H1 (cell line): Measurements from ENCODE around the gene SHANK2. TPM values are rescaled to one million over a fixed set of nuclear protein-coding genes. Genes with fewer than 3 reads are reported as not detected.

Experiments used
- RAD21 ChIP-seq, 2 experiments: IDR thresholded peaks in 1 of 2; conservative IDR thresholded peaks in 1 of 2; 2 replicates each; pipeline ENCODE4 v1.6.1; 2011; ENCODE audit warnings: low read depth in 2 of 2, low read length in 2 of 2, improper control_type of control experiment in 1 of 2, inconsistent platforms in 1 of 2, mild to moderate bottlenecking in 1 of 2, moderate library complexity in 1 of 2
- polyA plus RNA-seq, 7 experiments: library from polyadenylated mRNA; depleted of rRNA in 3 of 7; stranded (reverse) in 5 of 7; unstranded in 2 of 7; fragments of >200 nt in 5 of 7; fragments of 200-250 nt in 2 of 7; gene quantifications; 1 replicate in 5 of 7; 2 replicates in 1 of 7; 4 replicates in 1 of 7; pipeline versions ENCODE4 v1.2.1 to v1.2.3, GENCODE V29; 2011 to 2013; ENCODE audit warnings: missing spikeins in 2 of 7, mixed read lengths in 2 of 7
- total RNA-seq: library from RNA; stranded (reverse); fragmentation: NEBNext Ultra II Directional; extraction: Animal tissue kit (Norgen Biotek cat#: 25700); gene quantifications from 2 replicates; pipeline ENCODE4 v1.2.1, GENCODE V29; 2021
- TF ChIP-seq, protein P1 (sequence below): fragments of 300-600 bp; sonication (generic); IDR thresholded peaks from 2 replicates; pipeline ENCODE4 v1.7.1; 2012; ENCODE audit warnings: low read length, moderate library complexity, mild to moderate bottlenecking, inconsistent platforms; ENCODE audit not compliant: insufficient replicate concordance
- TF ChIP-seq, protein P2 (sequence below), 3 experiments: IDR thresholded peaks; 1 replicate in 2 of 3; 2 replicates in 1 of 3; pipeline versions ENCODE4 v1.5.1 to v1.6.1; 2011; ENCODE audit warnings: low read length in 3 of 3, mild to moderate bottlenecking in 3 of 3, inconsistent platforms in 2 of 3, low read depth in 1 of 3, moderate library complexity in 1 of 3; ENCODE audit not compliant: insufficient read depth in 1 of 3; ENCODE audit errors: control extremely low read depth in 1 of 3

The SHANK2 gene
- total and polyA plus RNA-seq, 2 of the 8 experiments (the other 6 are each of a cell fraction or from before 2014, with no cell fraction given) = 10.1 to 54.2 TPM

DNA sequence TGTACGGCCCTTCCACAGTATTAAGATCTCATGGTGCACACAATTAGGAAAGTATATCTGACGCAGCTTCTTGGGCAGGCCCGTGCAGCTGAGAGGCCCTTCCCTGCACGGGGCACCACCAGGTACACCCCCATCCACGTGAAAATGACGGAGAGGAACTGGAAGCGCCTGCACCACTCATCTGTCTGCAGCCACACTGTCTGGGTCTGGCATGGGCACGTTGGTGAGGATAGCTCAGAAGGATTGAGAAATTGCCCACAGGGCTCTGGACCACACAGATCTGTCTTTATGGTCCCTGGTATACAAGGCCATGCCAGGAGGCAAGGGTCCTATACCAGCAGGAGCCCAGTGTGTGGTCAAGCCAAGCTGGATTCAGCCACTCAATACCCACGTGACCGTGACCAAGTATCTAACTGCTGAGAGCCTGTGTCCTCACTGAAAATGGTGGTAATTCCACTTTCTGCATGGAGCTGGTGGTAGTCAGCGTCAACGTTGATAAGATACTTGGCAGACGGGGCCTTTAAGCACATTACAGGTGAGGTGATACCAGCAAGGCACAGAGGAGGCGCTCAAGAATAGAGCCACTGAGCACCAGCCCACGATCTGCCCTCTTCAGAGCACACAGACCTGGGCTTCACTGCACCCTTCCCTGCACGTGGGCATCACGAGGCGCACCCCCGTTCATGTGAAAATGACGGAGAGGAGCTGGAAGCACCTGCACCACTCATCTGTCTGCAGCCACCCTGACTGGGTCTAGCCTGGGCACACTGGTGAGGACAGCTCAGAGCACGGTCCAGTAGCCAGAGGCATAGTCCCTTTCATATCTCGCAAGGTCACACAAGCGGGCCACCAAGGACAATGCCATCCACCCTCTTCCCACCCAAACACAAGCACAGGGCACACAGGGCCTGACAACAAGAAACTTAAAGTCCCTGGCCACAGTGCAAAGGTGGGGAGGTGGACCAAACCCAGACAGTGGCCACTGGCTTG lies 28.4 kb downstream of the SHANK2 start (continued):
- TF ChIP-seq, protein P1, sequence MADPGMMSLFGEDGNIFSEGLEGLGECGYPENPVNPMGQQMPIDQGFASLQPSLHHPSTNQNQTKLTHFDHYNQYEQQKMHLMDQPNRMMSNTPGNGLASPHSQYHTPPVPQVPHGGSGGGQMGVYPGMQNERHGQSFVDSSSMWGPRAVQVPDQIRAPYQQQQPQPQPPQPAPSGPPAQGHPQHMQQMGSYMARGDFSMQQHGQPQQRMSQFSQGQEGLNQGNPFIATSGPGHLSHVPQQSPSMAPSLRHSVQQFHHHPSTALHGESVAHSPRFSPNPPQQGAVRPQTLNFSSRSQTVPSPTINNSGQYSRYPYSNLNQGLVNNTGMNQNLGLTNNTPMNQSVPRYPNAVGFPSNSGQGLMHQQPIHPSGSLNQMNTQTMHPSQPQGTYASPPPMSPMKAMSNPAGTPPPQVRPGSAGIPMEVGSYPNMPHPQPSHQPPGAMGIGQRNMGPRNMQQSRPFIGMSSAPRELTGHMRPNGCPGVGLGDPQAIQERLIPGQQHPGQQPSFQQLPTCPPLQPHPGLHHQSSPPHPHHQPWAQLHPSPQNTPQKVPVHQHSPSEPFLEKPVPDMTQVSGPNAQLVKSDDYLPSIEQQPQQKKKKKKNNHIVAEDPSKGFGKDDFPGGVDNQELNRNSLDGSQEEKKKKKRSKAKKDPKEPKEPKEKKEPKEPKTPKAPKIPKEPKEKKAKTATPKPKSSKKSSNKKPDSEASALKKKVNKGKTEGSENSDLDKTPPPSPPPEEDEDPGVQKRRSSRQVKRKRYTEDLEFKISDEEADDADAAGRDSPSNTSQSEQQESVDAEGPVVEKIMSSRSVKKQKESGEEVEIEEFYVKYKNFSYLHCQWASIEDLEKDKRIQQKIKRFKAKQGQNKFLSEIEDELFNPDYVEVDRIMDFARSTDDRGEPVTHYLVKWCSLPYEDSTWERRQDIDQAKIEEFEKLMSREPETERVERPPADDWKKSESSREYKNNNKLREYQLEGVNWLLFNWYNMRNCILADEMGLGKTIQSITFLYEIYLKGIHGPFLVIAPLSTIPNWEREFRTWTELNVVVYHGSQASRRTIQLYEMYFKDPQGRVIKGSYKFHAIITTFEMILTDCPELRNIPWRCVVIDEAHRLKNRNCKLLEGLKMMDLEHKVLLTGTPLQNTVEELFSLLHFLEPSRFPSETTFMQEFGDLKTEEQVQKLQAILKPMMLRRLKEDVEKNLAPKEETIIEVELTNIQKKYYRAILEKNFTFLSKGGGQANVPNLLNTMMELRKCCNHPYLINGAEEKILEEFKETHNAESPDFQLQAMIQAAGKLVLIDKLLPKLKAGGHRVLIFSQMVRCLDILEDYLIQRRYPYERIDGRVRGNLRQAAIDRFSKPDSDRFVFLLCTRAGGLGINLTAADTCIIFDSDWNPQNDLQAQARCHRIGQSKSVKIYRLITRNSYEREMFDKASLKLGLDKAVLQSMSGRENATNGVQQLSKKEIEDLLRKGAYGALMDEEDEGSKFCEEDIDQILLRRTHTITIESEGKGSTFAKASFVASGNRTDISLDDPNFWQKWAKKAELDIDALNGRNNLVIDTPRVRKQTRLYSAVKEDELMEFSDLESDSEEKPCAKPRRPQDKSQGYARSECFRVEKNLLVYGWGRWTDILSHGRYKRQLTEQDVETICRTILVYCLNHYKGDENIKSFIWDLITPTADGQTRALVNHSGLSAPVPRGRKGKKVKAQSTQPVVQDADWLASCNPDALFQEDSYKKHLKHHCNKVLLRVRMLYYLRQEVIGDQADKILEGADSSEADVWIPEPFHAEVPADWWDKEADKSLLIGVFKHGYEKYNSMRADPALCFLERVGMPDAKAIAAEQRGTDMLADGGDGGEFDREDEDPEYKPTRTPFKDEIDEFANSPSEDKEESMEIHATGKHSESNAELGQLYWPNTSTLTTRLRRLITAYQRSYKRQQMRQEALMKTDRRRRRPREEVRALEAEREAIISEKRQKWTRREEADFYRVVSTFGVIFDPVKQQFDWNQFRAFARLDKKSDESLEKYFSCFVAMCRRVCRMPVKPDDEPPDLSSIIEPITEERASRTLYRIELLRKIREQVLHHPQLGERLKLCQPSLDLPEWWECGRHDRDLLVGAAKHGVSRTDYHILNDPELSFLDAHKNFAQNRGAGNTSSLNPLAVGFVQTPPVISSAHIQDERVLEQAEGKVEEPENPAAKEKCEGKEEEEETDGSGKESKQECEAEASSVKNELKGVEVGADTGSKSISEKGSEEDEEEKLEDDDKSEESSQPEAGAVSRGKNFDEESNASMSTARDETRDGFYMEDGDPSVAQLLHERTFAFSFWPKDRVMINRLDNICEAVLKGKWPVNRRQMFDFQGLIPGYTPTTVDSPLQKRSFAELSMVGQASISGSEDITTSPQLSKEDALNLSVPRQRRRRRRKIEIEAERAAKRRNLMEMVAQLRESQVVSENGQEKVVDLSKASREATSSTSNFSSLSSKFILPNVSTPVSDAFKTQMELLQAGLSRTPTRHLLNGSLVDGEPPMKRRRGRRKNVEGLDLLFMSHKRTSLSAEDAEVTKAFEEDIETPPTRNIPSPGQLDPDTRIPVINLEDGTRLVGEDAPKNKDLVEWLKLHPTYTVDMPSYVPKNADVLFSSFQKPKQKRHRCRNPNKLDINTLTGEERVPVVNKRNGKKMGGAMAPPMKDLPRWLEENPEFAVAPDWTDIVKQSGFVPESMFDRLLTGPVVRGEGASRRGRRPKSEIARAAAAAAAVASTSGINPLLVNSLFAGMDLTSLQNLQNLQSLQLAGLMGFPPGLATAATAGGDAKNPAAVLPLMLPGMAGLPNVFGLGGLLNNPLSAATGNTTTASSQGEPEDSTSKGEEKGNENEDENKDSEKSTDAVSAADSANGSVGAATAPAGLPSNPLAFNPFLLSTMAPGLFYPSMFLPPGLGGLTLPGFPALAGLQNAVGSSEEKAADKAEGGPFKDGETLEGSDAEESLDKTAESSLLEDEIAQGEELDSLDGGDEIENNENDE = no peak
- TF ChIP-seq, protein P2, sequence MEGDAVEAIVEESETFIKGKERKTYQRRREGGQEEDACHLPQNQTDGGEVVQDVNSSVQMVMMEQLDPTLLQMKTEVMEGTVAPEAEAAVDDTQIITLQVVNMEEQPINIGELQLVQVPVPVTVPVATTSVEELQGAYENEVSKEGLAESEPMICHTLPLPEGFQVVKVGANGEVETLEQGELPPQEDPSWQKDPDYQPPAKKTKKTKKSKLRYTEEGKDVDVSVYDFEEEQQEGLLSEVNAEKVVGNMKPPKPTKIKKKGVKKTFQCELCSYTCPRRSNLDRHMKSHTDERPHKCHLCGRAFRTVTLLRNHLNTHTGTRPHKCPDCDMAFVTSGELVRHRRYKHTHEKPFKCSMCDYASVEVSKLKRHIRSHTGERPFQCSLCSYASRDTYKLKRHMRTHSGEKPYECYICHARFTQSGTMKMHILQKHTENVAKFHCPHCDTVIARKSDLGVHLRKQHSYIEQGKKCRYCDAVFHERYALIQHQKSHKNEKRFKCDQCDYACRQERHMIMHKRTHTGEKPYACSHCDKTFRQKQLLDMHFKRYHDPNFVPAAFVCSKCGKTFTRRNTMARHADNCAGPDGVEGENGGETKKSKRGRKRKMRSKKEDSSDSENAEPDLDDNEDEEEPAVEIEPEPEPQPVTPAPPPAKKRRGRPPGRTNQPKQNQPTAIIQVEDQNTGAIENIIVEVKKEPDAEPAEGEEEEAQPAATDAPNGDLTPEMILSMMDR (IDR thresholded peaks at IDR 0.05; ENCODE audit: control extremely low read depth in 1 of 3, insufficient read depth in 1 of 3, low read depth in 1 of 3, low read length in 3 of 3) = peak; percentile 10 to 56 (median 36); a peak in 2 of 4 replicates
- peak; percentile 32 to 43 for TF ChIP-seq RAD21 (IDR thresholded peaks at IDR 0.05 in 1 of 2, conservative IDR thresholded peaks at IDR 0.05 in 1 of 2; ENCODE audit: low read depth in 2 of 2, low read length in 2 of 2)
- TF ChIP-seq, all 59 proteins: peak for 2
